ENCODE results near the gene TMEM41A.

DNA sequence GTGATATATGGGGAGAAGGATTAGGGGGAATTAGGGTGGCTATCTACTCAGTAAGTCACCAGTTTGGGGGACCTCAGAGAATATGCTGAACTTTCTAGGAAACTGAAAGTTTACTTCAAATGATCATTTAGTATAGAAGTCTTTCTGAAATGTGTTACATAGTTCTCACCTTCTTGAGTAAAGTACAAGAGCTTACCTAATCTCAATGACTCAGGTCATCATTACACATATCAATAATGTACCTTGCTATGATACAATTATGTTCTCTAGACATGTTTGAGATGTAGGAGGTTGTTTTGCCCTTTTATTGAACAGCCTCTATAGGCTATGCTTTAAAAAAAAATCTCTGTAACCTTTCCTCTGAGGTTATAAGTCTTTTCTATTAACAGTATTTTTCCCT, 50.7 kb downstream of the TMEM41A start:
- TF ChIP-seq, protein P1, sequence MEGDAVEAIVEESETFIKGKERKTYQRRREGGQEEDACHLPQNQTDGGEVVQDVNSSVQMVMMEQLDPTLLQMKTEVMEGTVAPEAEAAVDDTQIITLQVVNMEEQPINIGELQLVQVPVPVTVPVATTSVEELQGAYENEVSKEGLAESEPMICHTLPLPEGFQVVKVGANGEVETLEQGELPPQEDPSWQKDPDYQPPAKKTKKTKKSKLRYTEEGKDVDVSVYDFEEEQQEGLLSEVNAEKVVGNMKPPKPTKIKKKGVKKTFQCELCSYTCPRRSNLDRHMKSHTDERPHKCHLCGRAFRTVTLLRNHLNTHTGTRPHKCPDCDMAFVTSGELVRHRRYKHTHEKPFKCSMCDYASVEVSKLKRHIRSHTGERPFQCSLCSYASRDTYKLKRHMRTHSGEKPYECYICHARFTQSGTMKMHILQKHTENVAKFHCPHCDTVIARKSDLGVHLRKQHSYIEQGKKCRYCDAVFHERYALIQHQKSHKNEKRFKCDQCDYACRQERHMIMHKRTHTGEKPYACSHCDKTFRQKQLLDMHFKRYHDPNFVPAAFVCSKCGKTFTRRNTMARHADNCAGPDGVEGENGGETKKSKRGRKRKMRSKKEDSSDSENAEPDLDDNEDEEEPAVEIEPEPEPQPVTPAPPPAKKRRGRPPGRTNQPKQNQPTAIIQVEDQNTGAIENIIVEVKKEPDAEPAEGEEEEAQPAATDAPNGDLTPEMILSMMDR (IDR thresholded peaks at IDR 0.05), result no peak
- no peak for TF ChIP-seq POLR2A (IDR thresholded peaks at IDR 0.05)

All from adrenal gland (tissue), 5 donors.